ENCODE results near the gene FOXO1.

Gene FOXO1

GRCh38 chr13:40660692-40661091 is 5.7 kb downstream of the FOXO1 start:
- DNase-seq (ENCODE audit: low spot score), result no peak
- H3K27ac ChIP-seq, result peak overlapping the region in 1 of 2 donors; percentile 68
- no peak for TF ChIP-seq CTCF (IDR thresholded peaks at IDR 0.05)
- peak overlapping the region; percentile 53 for H3K4me3 ChIP-seq

- DNase-seq (ENCODE audit: low spot score), result no peak
- no peak for TF ChIP-seq CTCF (IDR thresholded peaks at IDR 0.05)
- Histone ChIP-seq H3K27ac (peak overlapping the region in 1 of 2 donors; percentile 68), H3K4me3 (peak overlapping the region; percentile 53)
Measured at GRCh38 chr13:40660141-40660664, 6.2 kb downstream of the FOXO1 start.

- H3K27ac ChIP-seq, result no peak overlapping the region
- H3K4me3 ChIP-seq, result no peak overlapping the region
- no peak for TF ChIP-seq CTCF (IDR thresholded peaks at IDR 0.05)
- no peak for DNase-seq (ENCODE audit: low spot score)
Measured at GRCh38 chr13:40657951-40658350, 8.5 kb downstream of the FOXO1 start.

- no peak for TF ChIP-seq CTCF (IDR thresholded peaks at IDR 0.05)
- no peak overlapping the region for H3K27ac ChIP-seq
- DNase-seq (ENCODE audit: low spot score), result no peak
- H3K4me3 ChIP-seq, result no peak overlapping the region
Measured at GRCh38 chr13:40657307-40657706, 9.1 kb downstream of the FOXO1 start.

GRCh38 chr13:40656358-40656757 is 10.1 kb downstream of the FOXO1 start:
- TF ChIP-seq CTCF (IDR thresholded peaks at IDR 0.05), result no peak
- DNase-seq (ENCODE audit: low spot score), result no peak
- no peak overlapping the region for H3K4me3 ChIP-seq
- no peak overlapping the region for H3K27ac ChIP-seq

- Histone ChIP-seq H3K27ac (peak overlapping the region in 1 of 2 donors; percentile 4), H3K4me3 (no peak overlapping the region)
- no peak for TF ChIP-seq CTCF (IDR thresholded peaks at IDR 0.05)
- no peak for DNase-seq (ENCODE audit: low spot score)
Measured at GRCh38 chr13:40653527-40654318, 12.7 kb downstream of the FOXO1 start.

- Histone ChIP-seq H3K27ac (no peak overlapping the region), H3K4me3 (no peak overlapping the region)
- DNase-seq (ENCODE audit: low spot score), result no peak
- no peak for TF ChIP-seq CTCF (IDR thresholded peaks at IDR 0.05)
Measured at GRCh38 chr13:40652588-40652940, 13.9 kb downstream of the FOXO1 start.
